Testis (tissue), 2 donors: ENCODE data around the gene ZNF142.

Experiments
- CTCF ChIP-seq, 3 experiments: fragments of 450-650 bp in 2 of 3; fragments of 200-600 bp in 1 of 3; sonication (generic) in 1 of 3; IDR thresholded peaks; one replicate each; pipeline ENCODE4 v1.5.1; 2016 to 2019; ENCODE audit warnings: antibody characterized with exemption in 3 of 3, mild to moderate bottlenecking in 2 of 3, moderate library complexity in 1 of 3
- POLR2A ChIP-seq: fragments of 450-650 bp; IDR thresholded peaks from one replicate; pipeline ENCODE4 v1.6.1; 2017; ENCODE audit warnings: antibody characterized with exemption, mild to moderate bottlenecking, moderate library complexity

- no peak for TF ChIP-seq CTCF (IDR thresholded peaks at IDR 0.05)
- TF ChIP-seq POLR2A: no peak
These were observed 36.6 kb downstream of the ZNF142 start for GRCh38 chr2:218622606-218623365.
